Osteoblast (primary cell): ENCODE measurements around the gene CD180. TPM values are rescaled to one million over a fixed set of nuclear protein-coding genes. Genes with fewer than 3 reads are reported as not detected.
A peak's percentile ranks its signal among the peaks of the same experiment; 100 is the strongest.

Experiments
- DNase-seq: peaks from one replicate; pipeline ENCODE4 v3.0.0; 2011; ENCODE audit warnings: low spot score, mixed read lengths; ENCODE audit not compliant: insufficient read length; ENCODE audit errors: missing footprints
- H2AFZ ChIP-seq: 2 replicates; pipeline ENCODE4 v1.6.0; 2011; ENCODE audit warnings: mild to moderate bottlenecking, low read length
- H3K27ac ChIP-seq: 2 replicates; pipeline ENCODE4 v1.5.1; 2011; ENCODE audit warnings: mild to moderate bottlenecking, low read depth, low read length, moderate library complexity
- H3K27me3 ChIP-seq: 2 replicates; pipeline ENCODE4 v1.6.0; 2012; ENCODE audit warnings: mild to moderate bottlenecking, control low read depth, inconsistent platforms, low read length, moderate library complexity; ENCODE audit not compliant: insufficient read depth
- H3K36me3 ChIP-seq: 2 replicates; pipeline ENCODE4 v1.5.1; 2011; ENCODE audit warnings: mild to moderate bottlenecking, low read length, control low read depth, moderate library complexity; ENCODE audit not compliant: insufficient read depth
- H3K4me1 ChIP-seq: 2 replicates; pipeline ENCODE4 v1.5.1; 2011; ENCODE audit warnings: mild to moderate bottlenecking, low read length, control low read depth, moderate library complexity; ENCODE audit not compliant: insufficient read depth
- H3K4me2 ChIP-seq: 2 replicates; pipeline ENCODE4 v1.6.0; 2011; ENCODE audit warnings: mild to moderate bottlenecking, low read length; ENCODE audit not compliant: insufficient read depth
- H3K4me3 ChIP-seq: fragments of 200-600 bp; sonication (generic); 3 replicates; pipeline ENCODE4 v1.5.1; 2012; ENCODE audit warnings: mild to moderate bottlenecking, low read length, inconsistent platforms; ENCODE audit not compliant: insufficient read depth
- H3K79me2 ChIP-seq: 2 replicates; pipeline ENCODE4 v1.6.0; 2012; ENCODE audit warnings: mild to moderate bottlenecking, low read length, control low read depth, inconsistent platforms; ENCODE audit not compliant: insufficient read depth
- H3K9me3 ChIP-seq: 2 replicates; pipeline ENCODE4 v1.5.1; 2011; ENCODE audit warnings: low read depth, low read length, control low read depth
- H4K20me1 ChIP-seq: 2 replicates; pipeline ENCODE4 v1.6.0; 2012; ENCODE audit warnings: mild to moderate bottlenecking, low read length, control low read depth; ENCODE audit not compliant: insufficient read depth
- total RNA-seq: library from RNA; depleted of rRNA; stranded (reverse); fragments of >200 nt; gene quantifications from 2 replicates; pipeline ENCODE4 v1.2.3, GENCODE V29; 2012
- TF ChIP-seq, protein P1 (sequence below): IDR thresholded peaks from 2 replicates; pipeline ENCODE4 v1.5.1; 2011; ENCODE audit warnings: mild to moderate bottlenecking, low read depth, low read length, moderate library complexity; ENCODE audit errors: extremely low read depth

Gene CD180
- total RNA-seq, 1 donor = not detected

DNA sequence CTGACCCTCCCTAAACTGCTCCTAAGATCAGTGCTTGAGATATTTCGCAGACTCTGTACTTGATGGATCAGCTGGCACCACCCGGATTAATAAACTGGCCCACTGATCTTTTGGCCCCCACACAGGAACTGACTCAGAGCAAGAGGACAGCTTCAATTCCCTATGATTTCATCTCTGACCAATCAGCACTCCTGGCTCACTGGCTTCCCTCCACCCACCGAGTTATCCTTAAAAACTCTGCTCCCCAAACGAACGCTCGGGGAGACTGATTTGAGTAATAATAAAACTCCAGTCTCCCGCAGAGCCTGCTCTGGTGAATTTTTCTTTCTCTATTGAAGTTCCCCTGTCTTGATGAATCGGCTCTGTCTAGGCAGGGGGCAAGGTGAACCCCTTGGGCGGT lies 36.5 kb upstream of the CD180 start:
- H3K27me3 ChIP-seq = no peaks in the 10 kb centered on the region
- TF ChIP-seq, protein P1, sequence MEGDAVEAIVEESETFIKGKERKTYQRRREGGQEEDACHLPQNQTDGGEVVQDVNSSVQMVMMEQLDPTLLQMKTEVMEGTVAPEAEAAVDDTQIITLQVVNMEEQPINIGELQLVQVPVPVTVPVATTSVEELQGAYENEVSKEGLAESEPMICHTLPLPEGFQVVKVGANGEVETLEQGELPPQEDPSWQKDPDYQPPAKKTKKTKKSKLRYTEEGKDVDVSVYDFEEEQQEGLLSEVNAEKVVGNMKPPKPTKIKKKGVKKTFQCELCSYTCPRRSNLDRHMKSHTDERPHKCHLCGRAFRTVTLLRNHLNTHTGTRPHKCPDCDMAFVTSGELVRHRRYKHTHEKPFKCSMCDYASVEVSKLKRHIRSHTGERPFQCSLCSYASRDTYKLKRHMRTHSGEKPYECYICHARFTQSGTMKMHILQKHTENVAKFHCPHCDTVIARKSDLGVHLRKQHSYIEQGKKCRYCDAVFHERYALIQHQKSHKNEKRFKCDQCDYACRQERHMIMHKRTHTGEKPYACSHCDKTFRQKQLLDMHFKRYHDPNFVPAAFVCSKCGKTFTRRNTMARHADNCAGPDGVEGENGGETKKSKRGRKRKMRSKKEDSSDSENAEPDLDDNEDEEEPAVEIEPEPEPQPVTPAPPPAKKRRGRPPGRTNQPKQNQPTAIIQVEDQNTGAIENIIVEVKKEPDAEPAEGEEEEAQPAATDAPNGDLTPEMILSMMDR = no peak
- no peak overlapping the region for H2AFZ ChIP-seq
- H3K4me3 ChIP-seq = no peak overlapping the region
- no peak overlapping the region for H3K27ac ChIP-seq
- H3K9me3 ChIP-seq = no peaks in the 10 kb centered on the region
- DNase-seq = no peak
- no peaks in the 10 kb centered on the region for H3K36me3 ChIP-seq
- no peaks in the 10 kb centered on the region for H4K20me1 ChIP-seq
- peaks cover 9% of the 10 kb centered on the region for H3K4me1 ChIP-seq
- H3K79me2 ChIP-seq = no peaks in the 10 kb centered on the region
- H3K4me2 ChIP-seq = no peak overlapping the region

DNA sequence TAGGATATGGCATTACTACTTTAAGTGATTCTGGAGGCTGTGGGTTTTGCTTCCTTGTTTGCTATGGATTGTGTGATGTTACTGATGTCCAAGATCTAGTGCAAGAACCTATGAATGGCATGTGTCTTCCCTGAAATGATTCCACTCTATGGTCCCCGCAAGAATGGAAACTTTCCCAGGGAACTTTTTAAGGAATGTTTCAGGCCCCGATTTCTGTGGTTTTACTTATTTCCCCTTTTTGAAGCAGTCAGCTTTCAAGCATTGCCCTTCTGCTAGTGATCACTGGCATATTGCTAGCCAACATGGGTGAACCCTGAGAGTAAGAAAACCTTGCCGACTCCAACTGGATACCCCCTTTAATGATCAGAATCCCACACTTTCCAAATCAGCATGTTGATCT lies 26.6 kb upstream of the CD180 start:
- H3K4me1 ChIP-seq = no peaks in the 10 kb centered on the region
- H3K9me3 ChIP-seq = no peaks in the 10 kb centered on the region
- no peak overlapping the region for H3K4me3 ChIP-seq
- no peaks in the 10 kb centered on the region for H4K20me1 ChIP-seq
- H3K79me2 ChIP-seq = no peaks in the 10 kb centered on the region
- H3K27me3 ChIP-seq = no peaks in the 10 kb centered on the region
- TF ChIP-seq, protein P1 = no peak
- H3K27ac ChIP-seq = no peak overlapping the region
- H3K36me3 ChIP-seq = no peaks in the 10 kb centered on the region
- DNase-seq = no peak
- no peak overlapping the region for H2AFZ ChIP-seq
- H3K4me2 ChIP-seq = no peak overlapping the region

DNA sequence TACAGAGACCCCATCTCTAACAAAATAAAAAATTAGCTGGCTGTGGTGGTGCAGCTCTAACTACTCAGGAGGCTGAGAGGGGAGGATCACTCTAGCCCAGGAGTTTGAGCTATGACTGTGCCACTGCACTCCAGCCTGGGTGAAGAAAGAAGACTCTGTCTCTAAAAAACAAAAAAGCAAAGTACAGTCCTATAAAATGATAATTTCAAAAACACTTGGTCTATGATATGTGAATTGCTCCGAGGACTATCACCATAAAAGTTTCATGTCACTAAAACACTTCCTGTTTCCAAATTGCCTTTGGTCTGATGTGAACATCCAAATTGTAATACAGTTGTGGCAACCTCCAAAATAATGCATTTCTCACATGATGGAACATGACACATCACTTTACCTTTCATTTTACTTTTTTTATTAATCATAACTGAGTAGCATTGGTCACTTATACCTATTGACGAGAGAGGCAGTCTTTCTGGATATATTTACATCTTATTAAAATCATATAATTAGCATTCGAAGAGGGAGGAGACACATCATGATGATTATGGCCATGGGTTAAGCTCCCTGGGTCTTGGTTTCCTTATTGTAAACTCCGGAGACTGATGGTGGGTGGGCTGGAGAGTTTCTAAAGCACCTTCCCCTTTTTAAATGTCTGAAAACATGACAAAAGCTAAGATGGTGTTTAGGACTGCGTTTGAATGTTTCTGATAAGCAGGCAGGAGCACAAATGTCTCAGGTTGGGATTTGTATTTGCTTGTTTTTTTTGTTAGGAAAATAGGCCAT lies 25.8 kb upstream of the CD180 start:
- Histone ChIP-seq H3K79me2 (no peaks in the 10 kb centered on the region), H3K4me3 (no peak overlapping the region), H2AFZ (no peak overlapping the region), H3K27me3 (no peaks in the 10 kb centered on the region), H4K20me1 (no peaks in the 10 kb centered on the region), H3K9me3 (no peaks in the 10 kb centered on the region), H3K4me1 (no peaks in the 10 kb centered on the region), H3K27ac (no peak overlapping the region), H3K36me3 (no peaks in the 10 kb centered on the region), H3K4me2 (no peak overlapping the region)
- DNase-seq = no peak
- TF ChIP-seq, protein P1 = no peak

DNA sequence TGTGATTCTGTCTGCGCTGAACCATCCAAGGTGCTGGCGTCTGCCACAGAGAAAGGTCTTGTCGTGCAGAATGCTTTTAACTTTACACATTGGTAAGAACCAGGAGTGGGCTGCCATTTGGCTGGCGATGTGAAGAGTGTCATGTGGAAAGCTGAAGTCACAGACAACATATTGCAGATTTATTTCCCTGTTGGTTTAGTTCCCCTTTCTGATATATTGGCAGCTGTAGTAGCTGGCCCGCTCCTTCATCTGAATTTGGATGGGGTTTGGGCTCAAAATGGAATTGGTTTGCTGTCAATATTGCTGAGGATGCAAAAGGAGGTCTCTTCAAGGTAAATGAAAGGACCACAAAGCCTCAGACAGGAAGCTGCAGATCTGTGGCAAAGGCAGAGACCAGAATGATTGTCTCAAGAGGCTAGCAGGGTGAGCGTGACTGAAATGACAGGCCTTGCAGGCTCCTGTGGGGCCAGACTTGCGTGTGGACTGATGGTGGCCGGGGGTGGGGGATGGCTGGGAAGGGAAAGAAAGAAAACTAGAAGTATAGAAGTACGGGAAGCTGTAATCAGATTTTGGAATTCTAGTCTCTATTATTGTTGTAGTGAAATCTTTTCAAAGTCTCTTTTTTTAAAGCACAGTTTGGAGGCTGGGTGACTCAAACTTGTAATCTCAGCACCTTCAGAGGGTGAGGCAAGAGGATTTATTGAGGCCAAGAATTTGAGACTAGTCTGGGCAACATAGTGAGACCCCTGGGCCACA lies 25.1 kb upstream of the CD180 start:
- Histone ChIP-seq H3K36me3 (no peaks in the 10 kb centered on the region), H3K4me1 (no peaks in the 10 kb centered on the region), H3K79me2 (no peaks in the 10 kb centered on the region), H3K9me3 (no peaks in the 10 kb centered on the region), H4K20me1 (no peaks in the 10 kb centered on the region), H3K4me3 (no peak overlapping the region), H3K4me2 (no peak overlapping the region), H3K27ac (no peak overlapping the region), H3K27me3 (no peaks in the 10 kb centered on the region), H2AFZ (peak overlapping the region; percentile 63)
- TF ChIP-seq, protein P1 = no peak
- DNase-seq = no peak
